Kidney capillary endothelial cell (primary cell): Measurements from ENCODE around the gene MYO18A.

ENCODE experiments used
- DNase-seq: peaks from one replicate; pipeline ENCODE4 v3.0.0-alpha.2; 2018; ENCODE audit warnings: low spot score

Gene MYO18A

DNA sequence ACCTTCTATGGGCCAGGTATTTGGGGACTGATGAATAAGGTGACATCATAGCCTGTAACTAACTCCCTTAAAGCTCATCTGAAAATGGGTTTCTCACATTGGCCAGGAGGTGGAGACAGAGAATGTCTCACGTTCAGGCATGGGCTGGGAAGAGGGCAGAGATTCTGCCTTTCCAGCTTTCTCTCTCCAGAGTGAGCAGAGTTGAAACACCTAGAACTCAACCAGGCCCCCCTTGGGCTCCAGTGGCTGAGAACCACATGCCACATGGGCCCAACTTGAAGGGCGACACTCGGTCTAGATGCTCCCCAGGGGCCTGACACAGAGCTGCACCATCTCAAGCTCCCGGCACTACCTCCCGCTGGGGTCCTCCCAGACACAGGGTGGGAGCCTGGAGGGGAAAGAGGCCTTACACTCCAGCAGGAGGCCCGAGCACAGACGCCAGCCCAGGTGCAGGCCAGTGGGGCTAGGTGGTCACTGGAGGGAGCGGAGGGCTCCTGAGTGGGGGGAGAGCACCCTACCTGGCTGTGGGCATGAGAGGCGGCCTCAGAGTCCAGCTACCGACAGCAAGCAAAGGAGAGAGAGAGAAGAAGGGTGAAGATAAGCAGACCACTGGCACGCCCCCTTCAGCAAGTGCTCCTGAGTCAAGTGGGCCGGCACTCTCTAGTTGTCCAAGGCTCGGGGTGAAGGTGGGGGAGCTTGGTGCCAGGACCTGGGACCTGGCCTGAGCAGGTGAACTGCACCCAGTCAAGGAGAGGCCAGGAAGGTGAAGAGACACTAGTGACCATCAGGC lies 55.9 kb downstream of the MYO18A start:
- peak; percentile 56 for DNase-seq

DNA sequence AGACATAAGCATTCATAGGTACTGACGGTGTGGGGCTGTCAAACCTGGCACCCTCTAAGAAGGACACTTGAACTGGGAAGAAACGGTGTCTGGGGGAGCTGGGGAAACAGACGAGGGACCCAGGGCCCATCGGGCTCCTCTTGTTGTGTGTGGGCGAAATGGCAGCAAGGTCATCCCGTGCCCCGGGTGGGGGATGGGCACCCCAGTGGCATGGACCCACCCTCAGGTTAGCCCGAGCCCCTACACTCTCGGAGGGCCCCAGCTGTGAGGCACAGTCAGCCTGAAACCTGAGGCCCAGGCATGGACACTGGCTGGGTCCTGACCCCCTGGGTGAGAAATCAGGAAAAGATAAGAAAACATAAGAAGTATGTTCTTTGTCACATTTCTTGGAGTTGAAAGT lies 57.1 kb downstream of the MYO18A start:
- no peak for DNase-seq

DNA sequence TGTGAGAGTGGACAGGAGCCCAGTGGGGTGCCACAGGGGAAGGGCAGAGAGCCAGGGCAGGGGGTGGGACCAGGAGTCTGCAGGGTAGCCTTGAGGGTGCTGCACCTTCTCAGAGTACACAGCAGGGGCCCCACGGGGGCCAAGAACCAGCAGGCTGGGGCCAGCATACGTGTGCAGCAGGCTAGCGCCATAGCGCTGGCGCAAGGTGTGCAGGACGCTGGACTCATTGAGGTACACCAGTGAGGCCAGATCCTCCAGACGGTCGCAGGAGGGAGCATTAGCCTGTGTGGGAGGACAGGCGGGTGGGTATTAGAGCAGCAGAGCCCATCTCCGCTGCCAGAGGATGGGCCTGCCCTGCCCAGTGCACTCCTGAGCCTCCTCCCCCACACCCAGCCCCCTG lies 58.8 kb downstream of the MYO18A start:
- no peak for DNase-seq

DNA sequence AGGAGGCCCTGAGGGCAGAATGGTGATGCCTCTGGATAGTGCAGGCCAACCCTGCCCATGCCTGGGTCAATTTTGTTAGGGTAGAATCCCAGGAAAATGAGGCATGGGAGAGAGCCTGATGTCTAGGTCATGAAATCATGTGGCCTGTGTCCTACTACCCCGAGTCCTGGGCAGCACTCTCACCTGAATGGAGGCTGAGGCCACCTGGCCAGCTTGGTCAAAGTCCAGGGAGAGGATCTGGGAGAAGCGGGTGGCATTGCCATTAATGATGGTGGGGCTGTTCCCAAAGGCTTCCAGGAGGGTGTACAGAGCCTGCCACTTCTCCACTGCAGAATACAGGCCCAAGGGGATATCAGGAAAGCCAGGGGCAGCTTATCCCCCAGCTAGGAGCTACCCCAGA lies 59.8 kb downstream of the MYO18A start:
- no peak for DNase-seq

DNA sequence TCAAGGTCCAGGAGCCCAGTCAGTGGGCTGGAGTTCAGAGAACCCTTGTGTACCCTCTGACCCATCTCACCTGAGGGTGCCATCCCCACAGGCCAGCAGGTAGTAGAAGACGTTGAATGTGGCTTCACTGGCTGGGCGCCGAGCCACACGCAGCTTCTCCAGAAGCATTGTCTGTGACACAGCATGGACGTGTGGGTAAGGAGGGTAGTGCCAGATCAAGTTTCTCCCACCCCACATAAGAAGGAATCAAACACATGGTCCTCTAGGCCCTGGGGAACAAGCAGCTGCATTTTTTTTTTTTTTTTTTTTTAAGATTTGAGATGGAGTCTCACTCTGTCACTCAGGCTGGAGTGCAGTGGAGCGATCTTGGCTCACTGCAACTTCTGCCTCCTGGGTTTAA lies 60.9 kb downstream of the MYO18A start:
- no peak for DNase-seq

DNA sequence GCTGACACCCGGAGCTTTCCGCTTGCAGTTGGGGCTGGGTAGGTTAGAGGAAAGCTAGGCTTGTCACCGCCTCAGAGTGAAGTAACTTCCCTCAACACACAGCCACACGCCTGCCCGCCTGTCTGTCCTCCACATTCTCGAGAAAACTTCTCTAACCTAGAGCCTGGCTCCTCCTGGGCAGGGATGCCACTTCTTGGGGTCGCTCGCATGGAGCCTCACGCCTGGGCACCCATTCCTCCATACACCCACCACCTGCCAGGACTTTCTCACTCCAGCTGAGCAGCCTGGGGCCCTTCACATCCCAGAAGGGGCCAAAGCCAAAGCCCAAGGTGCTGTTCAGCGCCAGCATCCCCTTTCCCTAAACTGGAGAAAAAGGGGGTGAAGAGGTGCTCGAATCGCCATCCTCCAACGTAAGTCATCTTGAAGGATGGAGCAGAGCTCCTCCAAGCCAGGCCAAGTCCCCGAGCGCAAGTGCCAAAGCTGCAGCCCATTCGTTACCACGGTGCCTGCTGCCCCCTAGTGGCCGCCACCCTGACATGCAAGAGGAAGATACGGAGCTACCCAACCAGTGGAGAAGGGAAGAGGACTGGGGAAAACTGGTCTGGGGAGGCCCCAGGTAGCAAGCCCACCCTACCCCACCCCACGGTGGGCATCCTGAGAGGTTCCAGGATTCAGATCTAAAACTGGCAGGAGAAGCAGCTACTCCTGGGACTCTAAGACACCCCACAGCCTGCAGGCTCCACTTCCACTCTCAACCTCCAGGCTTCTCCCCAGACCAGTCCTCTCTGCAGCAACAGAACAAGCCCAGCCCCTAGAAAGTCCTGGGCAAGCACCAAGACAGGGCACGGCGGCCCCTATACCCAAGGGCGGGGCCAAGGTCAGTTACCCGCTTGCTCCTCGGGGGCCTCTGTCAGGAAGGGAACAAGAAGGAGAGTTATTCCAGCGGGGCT lies 63.1 kb downstream of the MYO18A start:
- DNase-seq, result peak; percentile 68

DNA sequence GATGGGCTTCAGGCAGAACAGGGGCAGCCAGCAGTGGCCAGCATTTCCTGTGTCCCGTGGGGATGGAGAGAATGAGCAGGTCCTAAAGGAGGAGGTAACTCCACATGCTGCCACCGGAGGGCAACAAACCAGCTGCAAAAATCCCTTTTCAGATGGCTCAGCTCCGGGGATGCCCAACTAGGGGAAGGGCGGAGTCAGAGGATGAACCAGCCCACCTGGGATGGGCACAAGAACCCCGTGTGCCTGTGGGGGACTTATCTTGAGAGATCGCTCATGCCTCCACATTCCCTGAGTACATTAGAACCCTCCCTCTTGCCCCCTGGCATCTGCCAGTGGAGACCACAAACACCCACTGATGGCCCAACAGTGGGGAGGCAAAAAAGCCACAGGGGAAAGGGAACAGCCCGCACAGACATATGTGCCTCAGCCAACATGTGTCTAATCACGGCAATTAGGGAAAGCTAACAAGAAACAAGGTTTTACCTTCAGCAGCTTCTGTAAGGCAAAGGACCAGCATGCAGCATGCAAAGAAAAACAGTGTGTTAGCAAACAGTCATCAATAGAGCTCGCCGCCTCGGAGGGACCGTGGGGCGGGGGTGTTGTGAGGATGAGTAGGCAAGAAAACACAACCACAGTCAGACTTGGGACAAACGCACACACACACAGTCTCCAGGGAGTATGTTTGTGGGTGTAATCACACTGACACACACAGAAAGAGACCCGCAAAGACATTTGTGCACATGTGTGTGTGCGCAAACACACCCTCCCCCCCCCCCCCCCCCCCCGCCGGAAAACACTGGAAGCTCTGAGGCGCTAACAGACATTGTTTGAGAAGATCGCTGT lies 64.0 kb downstream of the MYO18A start:
- peak; percentile 9 for DNase-seq

DNA sequence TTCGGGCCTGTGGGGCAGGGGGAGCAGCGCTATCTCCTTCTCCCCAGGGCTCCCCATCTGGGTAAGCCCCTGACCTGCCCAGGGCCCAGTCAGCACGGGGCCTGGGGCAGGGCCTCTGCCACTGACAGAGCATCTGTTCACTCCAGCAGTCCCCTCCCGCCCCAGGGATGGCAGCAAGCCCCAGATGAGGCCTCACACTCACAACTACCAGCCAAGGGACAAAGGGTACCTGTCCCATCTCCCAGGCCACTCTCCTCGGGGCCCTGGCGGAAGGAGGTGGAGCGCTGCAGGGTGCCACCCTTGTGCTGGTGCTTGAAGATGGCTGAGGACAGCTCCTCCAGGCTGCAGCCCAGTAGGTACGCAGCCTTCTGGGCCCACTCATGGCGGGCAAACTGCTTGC lies 64.8 kb downstream of the MYO18A start:
- DNase-seq, result no peak

DNA sequence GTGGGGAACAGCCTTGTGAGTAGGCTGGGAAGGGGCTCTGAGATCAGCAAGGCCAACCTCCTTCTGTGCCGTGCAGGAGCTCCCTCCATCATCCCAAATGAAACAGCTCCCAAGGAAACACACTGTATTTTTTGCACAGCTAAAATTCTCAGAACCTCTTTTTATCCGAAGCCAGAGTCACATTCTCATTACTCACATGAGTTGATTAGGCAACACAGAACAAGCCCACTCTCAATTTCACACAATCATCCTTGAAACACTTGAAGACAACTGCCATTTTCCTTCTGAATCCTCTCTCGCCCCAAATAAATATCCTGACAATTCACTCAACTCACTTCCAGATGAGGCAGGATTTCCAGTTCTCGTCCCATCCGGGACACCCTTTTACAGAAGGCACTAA lies 66.1 kb downstream of the MYO18A start:
- no peak for DNase-seq

DNA sequence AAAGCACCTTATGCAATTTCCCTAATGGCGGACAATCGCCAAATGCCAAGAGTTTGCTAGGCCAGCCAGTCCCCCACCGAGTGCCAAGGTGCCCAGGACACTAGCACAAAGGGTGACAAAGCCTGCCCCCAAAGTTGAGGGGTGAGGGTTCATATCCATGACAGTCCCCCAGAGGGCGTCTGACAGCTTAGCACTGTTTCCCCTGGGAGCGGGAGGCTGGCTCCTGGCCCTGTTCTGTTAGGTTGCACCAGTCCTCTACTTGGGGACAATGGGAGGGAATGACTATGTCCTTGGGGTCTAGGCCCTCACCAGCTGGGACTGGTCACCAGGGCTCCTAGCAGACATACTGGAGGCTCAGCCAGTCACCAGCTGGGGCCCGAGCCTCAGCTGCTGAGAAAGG lies 66.9 kb downstream of the MYO18A start:
- DNase-seq, result no peak

DNA sequence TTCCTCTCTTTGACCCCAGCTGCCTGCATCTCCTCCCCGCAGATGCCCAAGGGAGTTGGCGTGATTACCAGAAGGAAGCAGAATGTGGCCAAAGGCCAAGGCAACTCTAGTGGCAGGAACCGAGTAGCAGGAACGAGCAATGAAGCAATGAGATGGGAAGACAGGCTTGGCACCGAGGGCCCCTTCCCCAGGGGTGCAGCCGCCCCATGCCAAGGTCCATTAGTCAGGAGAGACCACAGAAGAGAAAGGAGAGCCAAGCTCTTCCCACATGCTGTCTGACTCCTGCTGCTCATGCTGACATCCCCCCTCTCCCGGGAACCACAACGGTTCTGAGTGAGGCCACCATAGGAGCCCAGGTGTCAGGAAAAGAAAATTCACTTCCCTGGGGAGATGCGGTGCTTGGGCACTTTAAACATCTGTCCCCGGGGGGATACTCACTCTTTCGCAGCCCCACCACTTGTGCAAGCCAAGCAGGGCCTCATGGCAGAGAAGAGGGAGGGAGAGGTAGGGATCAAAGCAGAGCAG lies 67.4 kb downstream of the MYO18A start:
- no peak for DNase-seq

DNA sequence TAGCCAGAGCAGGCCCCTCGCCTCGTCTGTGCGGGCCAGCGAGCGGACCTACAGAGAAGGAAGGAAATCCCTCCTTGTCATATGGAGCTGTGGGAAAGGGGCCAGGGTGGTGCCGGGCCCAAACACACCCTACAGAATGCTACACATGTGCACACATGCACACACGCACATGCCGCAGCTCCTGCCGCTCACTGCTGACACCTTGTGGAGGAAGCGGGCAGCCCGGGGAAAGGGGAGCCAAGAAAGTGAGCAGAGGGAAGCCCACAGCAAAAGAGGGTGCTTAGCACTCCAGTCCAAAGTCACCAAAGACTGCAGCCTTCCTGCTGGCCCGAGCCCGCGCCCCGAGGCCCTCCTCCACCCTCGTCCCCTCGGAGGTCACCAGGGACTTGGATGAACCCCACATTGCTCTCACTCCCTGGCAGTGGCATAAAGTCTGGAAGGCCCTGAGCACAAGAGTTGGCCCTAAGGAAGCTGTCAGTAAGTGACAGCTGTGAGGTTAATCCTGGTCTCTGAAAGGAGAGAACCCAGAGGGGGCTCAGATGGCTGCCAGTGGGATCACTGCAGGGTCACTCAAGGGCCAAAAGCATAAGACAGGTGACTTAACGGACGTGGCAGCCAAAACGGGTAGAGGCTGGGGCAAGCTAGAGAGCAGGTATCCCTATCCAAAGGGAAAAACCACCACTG lies 68.2 kb downstream of the MYO18A start:
- DNase-seq, result peak; percentile 42

DNA sequence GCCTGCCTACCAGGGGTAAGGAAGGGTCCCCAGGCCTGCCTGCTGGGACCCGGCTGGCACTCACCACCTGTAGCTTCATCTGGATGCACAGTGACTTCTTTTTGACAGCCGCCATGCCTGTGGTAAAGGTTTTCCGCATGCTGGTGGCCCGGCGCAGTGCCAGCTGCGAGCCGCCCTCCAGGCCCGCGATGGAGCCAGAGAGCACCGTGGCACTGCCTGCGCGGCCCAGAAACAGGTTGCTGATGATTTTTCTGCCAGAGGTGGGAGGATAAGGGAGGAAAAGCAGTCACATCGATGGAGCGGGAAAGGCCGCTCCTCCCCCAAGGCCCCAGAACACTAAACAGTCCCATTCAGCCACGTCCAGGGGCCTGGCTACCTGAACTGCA lies 69.8 kb downstream of the MYO18A start:
- DNase-seq, result no peak

DNA sequence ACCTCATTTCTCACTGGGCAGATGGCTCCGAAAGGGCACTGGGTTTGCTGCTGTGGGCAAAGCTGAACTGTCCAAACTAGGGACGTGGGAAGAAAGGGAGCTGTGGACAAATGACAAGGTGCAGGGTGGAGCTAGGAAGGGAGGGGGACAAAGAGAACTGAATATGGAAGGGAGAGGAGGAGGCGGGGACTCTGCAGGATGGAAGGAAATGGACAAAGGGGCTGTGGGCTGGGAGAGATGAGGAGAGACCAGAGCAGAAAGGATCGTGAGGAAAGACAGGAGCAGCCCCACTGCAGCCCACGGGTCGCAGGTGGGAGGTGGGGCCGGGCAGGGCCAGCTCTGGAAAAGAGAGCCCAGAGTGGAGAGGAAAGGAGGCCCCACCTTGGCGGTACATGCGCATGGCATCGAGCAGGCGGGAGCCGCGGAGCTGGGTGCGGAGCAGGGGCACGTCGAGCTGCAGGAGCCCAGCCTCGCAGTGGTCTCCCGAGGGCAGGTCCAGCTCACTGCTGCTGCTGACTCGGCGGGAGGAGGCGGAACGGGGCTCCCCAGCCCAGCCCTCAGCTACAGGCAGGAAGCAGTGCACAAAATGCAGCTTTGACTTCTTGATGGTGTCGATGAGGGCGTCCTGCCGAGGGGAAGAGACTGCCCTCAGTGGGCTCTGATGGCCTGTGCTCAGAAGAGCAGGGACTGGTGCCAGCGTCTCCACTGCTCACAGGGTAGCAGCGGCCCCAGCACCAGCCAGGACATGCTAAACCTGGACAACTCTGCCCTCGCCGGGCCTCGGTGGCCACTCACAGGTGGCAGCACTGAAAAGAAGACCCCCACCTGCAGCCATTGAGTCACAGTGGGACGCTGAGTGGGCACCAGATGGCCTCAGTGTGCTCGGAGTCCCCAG lies 70.5 kb downstream of the MYO18A start:
- no peak for DNase-seq

DNA sequence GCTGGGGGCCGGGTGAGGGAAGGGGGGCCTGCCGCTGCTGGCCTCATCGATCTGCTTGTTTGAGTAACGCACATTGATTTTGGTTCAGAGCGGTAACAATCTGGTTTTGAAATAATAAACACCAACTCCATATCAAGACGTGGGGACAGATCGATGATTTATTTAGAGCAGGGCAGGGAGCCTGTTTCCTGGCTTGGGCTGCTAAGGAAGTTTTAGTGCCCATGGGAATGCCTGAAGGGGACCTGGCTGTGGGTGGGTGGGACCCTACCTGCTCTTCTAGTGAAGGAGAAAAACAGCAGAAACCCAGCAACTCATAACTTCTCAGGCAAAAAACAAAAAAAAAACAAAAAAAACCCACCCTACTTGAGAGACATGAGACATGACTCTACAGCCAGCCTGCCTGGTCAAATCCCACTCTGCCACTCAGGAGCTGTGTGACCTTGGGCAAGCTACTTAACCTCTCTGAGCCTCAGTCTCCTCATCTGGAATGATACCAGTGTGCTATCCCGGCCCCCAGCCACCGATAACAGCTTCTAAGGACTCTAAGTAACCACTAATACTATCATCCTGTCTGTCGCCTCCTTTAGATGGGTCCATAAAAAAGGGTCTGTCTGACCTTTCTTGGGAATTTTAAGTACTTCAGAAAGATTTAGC lies 71.2 kb downstream of the MYO18A start:
- no peak for DNase-seq

DNA sequence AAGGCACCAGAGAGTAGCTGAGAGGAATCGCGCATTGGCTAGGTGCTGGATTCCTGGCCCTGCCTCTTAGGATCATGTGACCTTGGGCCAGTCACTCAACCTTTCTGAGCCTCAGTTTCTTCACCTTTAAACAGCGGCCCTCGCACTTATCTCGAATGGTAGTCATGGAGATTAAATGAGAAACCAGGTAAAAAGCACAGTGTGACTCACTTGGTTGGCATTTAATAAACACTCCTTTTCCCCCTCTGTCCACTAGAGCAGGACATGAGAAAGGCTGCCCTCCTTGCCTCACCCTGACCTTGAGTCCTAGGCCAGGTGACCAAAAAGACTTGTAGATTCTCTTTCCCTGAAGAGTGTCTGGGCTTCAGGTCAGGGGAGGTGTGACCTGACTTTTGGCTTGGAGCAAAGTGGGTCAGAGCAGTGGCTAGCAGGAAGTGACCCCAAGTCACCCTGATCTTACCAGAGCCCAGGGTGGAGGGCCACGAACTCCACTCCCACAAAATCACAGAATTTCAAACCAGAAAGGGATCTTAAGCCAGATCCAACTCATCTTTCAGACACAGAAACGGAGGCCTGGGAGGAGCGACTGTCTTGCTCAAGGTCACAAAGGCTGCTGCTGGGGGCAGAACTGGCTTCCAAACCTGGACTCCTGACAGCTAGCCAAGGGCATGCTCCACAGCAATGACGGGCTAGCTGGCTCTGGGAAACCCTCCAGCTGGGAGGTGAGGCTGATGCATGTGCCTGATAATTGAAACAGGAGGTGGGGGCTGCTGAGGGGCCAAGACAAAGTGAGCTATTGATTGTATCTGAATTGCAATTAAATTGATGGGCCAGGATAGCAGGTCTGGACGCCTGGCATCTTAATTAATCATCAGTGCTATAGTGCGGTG lies 72.0 kb downstream of the MYO18A start:
- no peak for DNase-seq

DNA sequence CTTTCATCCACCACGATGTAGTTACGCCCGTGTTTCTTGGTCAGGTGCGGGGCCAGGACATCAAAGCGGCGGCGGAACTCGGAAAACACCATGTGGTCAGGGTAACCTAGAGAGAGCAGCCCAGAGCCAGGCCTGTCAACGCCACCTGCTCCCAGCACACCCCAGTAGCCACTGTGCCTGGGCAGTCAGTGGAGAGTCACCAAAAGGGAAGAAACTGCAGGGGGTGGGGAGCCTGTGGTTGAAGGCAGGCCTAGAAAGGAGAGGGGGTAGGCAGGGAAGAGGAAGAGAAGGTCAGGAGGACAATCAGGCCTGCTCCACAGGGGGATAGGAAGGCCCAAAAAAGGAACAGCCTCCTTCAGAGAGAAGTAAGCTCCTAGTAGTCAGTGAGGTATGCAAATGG lies 73.1 kb downstream of the MYO18A start:
- no peak for DNase-seq

DNA sequence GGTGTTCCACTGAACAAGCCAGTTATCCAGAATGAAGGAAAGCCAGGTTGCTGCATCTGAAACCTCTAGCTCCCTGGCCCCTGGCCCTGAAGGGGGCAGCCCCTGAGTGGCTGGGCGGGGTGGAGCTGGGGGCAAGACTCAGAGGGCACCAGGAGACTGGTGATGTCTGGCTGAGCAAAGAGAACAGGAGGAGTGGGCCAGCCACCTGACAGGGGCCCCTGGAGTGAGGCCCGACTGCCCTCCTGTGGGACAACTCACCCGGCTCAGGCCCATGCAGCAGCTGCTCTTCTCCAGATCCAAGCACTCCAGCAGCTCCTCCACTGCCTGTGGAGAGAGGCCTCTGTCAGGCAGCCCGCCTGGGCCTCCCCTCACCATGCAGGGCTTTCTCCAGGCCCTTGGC lies 76.9 kb downstream of the MYO18A start:
- DNase-seq, result no peak

DNA sequence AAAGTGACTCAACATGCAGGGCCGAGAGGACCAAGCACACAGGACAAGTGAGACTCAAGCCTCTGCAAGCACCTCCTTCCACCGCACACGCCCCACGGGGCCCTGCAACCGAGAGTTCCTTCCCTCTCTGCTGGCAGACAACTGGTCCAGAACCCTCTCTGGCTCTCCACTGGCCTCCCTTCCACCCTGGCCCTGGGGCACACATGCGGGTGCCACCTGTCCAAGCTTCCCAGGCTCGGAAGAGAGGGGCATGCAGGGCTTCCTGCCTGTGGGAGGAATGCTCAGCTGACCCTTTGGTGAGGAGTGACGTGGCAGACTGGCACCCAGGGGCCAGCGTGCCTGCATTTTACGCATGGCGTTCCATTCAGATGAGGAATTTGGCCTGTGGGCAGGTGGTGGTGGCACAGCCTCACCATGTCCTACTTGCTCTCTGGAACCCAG lies 77.4 kb downstream of the MYO18A start:
- no peak for DNase-seq
